HG03439 (cell line): ENCODE measurements around the gene TESMIN.

Source experiments
- ATAC-seq: cut with Tn5 transposase; IDR thresholded peaks from one replicate; pipeline ENCODE4 v1.9.1; 2021; ENCODE audit warnings: mild to moderate bottlenecking, moderate library complexity; ENCODE audit not compliant: unreplicated experiment

The TESMIN gene

GRCh38 chr11:68751331-68751856 is at the start of gene TESMIN:
TESMIN (minus strand) TSS chr11:68751520; CDS start chr11:68750660, 860 bp downstream.
- ATAC-seq, result no peak

- no peak for ATAC-seq
Observed at GRCh38 chr11:68798221-68798813, 47.0 kb upstream of the TESMIN start.

- no peak for ATAC-seq
Observed at GRCh38 chr11:68796801-68797200, 45.5 kb upstream of the TESMIN start.

GRCh38 chr11:68792400-68792966 is 41.2 kb upstream of the TESMIN start:
- ATAC-seq, result no peak

GRCh38 chr11:68784653-68785052 is 33.3 kb upstream of the TESMIN start:
- no peak for ATAC-seq

- no peak for ATAC-seq
Observed at GRCh38 chr11:68783216-68783821, 32.0 kb upstream of the TESMIN start.

- no peak for ATAC-seq
Observed at GRCh38 chr11:68782711-68783110, 31.4 kb upstream of the TESMIN start.

- ATAC-seq, result no peak
Observed at GRCh38 chr11:68780829-68781228, 29.5 kb upstream of the TESMIN start.

- ATAC-seq, result no peak
Observed at GRCh38 chr11:68778205-68778604, 26.9 kb upstream of the TESMIN start.

GRCh38 chr11:68776442-68777235 is 25.3 kb upstream of the TESMIN start:
- ATAC-seq, result no peak

- ATAC-seq, result no peak
Observed at GRCh38 chr11:68775951-68776388, 24.6 kb upstream of the TESMIN start.

GRCh38 chr11:68774194-68774585 is 22.9 kb upstream of the TESMIN start:
- no peak for ATAC-seq

- ATAC-seq, result no peak
Observed at GRCh38 chr11:68773521-68774193, 22.3 kb upstream of the TESMIN start.

- no peak for ATAC-seq
Observed at GRCh38 chr11:68772936-68773335, 21.6 kb upstream of the TESMIN start.

GRCh38 chr11:68770781-68771180 is 19.5 kb upstream of the TESMIN start:
- ATAC-seq, result no peak

- ATAC-seq, result no peak
Observed at GRCh38 chr11:68767672-68768071, 16.4 kb upstream of the TESMIN start.

GRCh38 chr11:68766786-68767185 is 15.5 kb upstream of the TESMIN start:
- no peak for ATAC-seq

- no peak for ATAC-seq
Observed at GRCh38 chr11:68764746-68765145, 13.4 kb upstream of the TESMIN start.

GRCh38 chr11:68763926-68764657 is 12.8 kb upstream of the TESMIN start:
- no peak for ATAC-seq

GRCh38 chr11:68763181-68763721 is 11.9 kb upstream of the TESMIN start:
- ATAC-seq, result no peak
